GF-D8 (cell line): ENCODE results near the gene CABCOCO1.
"Not testable (repeated sequence)": the region's sequence is repeated elsewhere in the genome, so short reads cannot be mapped to it uniquely, and the experiment has no call there.

ENCODE experiments used
- DNase-seq: peaks from one replicate; lab custom pipeline; 2025; lab: John Stamatoyannopoulos, UW

CABCOCO1 gene

GRCh38 chr10:61643316-61643751 is 19.4 kb upstream of the CABCOCO1 start:
- DNase-seq: no peak

GRCh38 chr10:61653699-61654098 is 9.0 kb upstream of the CABCOCO1 start:
- no peak for DNase-seq

GRCh38 chr10:61655335-61655851 is 7.3 kb upstream of the CABCOCO1 start:
- DNase-seq: no peak

GRCh38 chr10:61663466-61663865 is 737 bp downstream of the CABCOCO1 start:
- DNase-seq: no peak

GRCh38 chr10:61664985-61665384 is 2.3 kb downstream of the CABCOCO1 start:
- no peak for DNase-seq

- DNase-seq: no peak
These were observed 6.5 kb downstream of the CABCOCO1 start for GRCh38 chr10:61669161-61669725.

- DNase-seq: no peak
These were observed 7.1 kb downstream of the CABCOCO1 start for GRCh38 chr10:61669849-61670248.

- DNase-seq: no peak
These were observed 10.6 kb downstream of the CABCOCO1 start for GRCh38 chr10:61673360-61673759.

GRCh38 chr10:61682323-61682722 is 19.6 kb downstream of the CABCOCO1 start:
- no peak for DNase-seq

- DNase-seq: no peak
These were observed 20.6 kb downstream of the CABCOCO1 start for GRCh38 chr10:61683319-61683718.

GRCh38 chr10:61684894-61685507 is 22.3 kb downstream of the CABCOCO1 start:
- DNase-seq: no peak

GRCh38 chr10:61688551-61689308 is 26.0 kb downstream of the CABCOCO1 start:
- no peak for DNase-seq

- not testable (repeated sequence) for DNase-seq
These were observed 28.9 kb downstream of the CABCOCO1 start for GRCh38 chr10:61691667-61692066.

GRCh38 chr10:61692447-61693010 is 29.8 kb downstream of the CABCOCO1 start:
- no peak for DNase-seq

GRCh38 chr10:61698968-61699655 is 36.4 kb downstream of the CABCOCO1 start:
- no peak for DNase-seq

- DNase-seq: no peak
These were observed 38.5 kb downstream of the CABCOCO1 start for GRCh38 chr10:61701055-61701705.

- no peak for DNase-seq
These were observed 39.0 kb downstream of the CABCOCO1 start for GRCh38 chr10:61701706-61702105.

- no peak for DNase-seq
These were observed 39.9 kb downstream of the CABCOCO1 start for GRCh38 chr10:61702584-61702983.

GRCh38 chr10:61705022-61705613 is 42.4 kb downstream of the CABCOCO1 start:
- DNase-seq: no peak

- no peak for DNase-seq
These were observed 46.1 kb downstream of the CABCOCO1 start for GRCh38 chr10:61708846-61709245.

- DNase-seq: not testable (repeated sequence)
These were observed 49.4 kb downstream of the CABCOCO1 start for GRCh38 chr10:61712105-61712504.
